Chondrocyte (in vitro differentiated cells): Measurements from ENCODE around the gene HPF1. TPM values are rescaled to one million over a fixed set of nuclear protein-coding genes. Genes with fewer than 3 reads are reported as not detected.
A peak's percentile ranks its signal among the peaks of the same experiment; 100 is the strongest.
"Not testable (repeated sequence)": the region's sequence is repeated elsewhere in the genome, so short reads cannot be mapped to it uniquely, and the experiment has no call there.

Experiments used
- DNase-seq: peaks from one replicate; pipeline ENCODE4 v3.0.0; 2021; ENCODE audit warnings: mixed read lengths, low spot score
- H3K27ac Mint-ChIP-seq: one replicate; pipeline ENCODE4 v1.8.0; 2021; ENCODE audit warnings: mild to moderate bottlenecking, moderate library complexity, mixed read lengths; ENCODE audit not compliant: unreplicated experiment
- H3K27me3 Mint-ChIP-seq: 2 replicates; pipeline ENCODE4 v1.8.0; 2021; ENCODE audit warnings: low read depth, mixed read lengths
- H3K36me3 Mint-ChIP-seq: 2 replicates; pipeline ENCODE4 v1.8.0; 2021; ENCODE audit warnings: low read depth, mixed read lengths
- H3K4me1 Mint-ChIP-seq: 2 replicates; pipeline ENCODE4 v1.8.0; 2021; ENCODE audit warnings: low read depth, mild to moderate bottlenecking, mixed read lengths
- H3K4me3 Mint-ChIP-seq: one replicate; pipeline ENCODE4 v1.8.0; 2021; ENCODE audit warnings: mild to moderate bottlenecking, moderate library complexity, mixed read lengths; ENCODE audit not compliant: unreplicated experiment
- H3K9me3 Mint-ChIP-seq: 2 replicates; pipeline ENCODE4 v1.8.0; 2021; ENCODE audit warnings: low read depth, mixed read lengths
- total RNA-seq: library from RNA; stranded (reverse); gene quantifications from 3 replicates; pipeline ENCODE4 v1.2.1, GENCODE V29; 2021
- TF ChIP-seq, protein P1 (sequence below): fragments of 200-600 bp; sonication (generic); IDR thresholded peaks from 2 replicates; pipeline ENCODE4 v1.5.0; 2021; ENCODE audit warnings: antibody characterized with exemption, mild to moderate bottlenecking, moderate library complexity

Gene HPF1
- total RNA-seq, 1 donor from 2014 or later = 20.2 TPM

- DNase-seq = no peak
- no peaks in the 10 kb centered on the region for H3K9me3 Mint-ChIP-seq
- no peak overlapping the region for H3K27ac Mint-ChIP-seq
- TF ChIP-seq, protein P1, sequence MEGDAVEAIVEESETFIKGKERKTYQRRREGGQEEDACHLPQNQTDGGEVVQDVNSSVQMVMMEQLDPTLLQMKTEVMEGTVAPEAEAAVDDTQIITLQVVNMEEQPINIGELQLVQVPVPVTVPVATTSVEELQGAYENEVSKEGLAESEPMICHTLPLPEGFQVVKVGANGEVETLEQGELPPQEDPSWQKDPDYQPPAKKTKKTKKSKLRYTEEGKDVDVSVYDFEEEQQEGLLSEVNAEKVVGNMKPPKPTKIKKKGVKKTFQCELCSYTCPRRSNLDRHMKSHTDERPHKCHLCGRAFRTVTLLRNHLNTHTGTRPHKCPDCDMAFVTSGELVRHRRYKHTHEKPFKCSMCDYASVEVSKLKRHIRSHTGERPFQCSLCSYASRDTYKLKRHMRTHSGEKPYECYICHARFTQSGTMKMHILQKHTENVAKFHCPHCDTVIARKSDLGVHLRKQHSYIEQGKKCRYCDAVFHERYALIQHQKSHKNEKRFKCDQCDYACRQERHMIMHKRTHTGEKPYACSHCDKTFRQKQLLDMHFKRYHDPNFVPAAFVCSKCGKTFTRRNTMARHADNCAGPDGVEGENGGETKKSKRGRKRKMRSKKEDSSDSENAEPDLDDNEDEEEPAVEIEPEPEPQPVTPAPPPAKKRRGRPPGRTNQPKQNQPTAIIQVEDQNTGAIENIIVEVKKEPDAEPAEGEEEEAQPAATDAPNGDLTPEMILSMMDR = no peak
- peak overlapping the region; percentile 81 for H3K4me3 Mint-ChIP-seq
- H3K4me1 Mint-ChIP-seq = peaks cover 21% of the 10 kb centered on the region
- H3K27me3 Mint-ChIP-seq = peaks cover 2% of the 10 kb centered on the region
- no peaks in the 10 kb centered on the region for H3K36me3 Mint-ChIP-seq
These were observed 738 bp upstream of the HPF1 start for GRCh38 chr4:169758401-169758962.

DNA sequence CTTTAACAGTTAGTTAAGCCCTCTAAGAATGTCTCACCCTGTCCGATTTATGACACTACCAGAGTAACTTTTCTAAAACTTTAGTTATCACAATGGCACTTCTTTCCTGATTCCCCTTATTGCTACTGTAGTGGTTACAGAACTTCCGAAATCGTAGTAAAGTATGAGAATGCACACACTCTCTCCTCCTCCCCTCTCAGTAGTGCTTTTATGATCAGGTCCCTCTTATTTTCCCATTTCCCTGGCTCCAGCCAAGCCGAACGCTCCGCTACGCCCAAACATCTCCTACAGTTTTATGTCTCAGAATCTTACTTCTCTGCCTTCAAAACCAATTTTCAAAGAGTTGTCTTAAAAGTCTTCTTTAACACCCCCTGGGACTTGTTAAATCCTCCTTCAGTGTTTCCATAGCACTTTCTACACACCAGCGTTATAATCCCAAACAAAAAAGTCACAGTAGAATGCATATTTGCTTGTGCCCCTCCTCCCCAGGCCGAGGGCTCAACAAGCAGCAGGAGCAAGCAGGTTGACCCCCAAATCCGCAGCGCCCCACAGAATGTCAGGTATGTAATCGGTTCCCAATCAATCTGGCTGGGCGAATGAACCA, 671 bp downstream of the HPF1 start:
- H3K36me3 Mint-ChIP-seq = no peaks in the 10 kb centered on the region
- H3K27ac Mint-ChIP-seq = peak overlapping the region; percentile 3
- H3K9me3 Mint-ChIP-seq = no peaks in the 10 kb centered on the region
- DNase-seq = no peak
- peak overlapping the region; percentile 81 for H3K4me3 Mint-ChIP-seq
- TF ChIP-seq, protein P1 = no peak
- no peaks in the 10 kb centered on the region for H3K27me3 Mint-ChIP-seq
- peaks cover 21% of the 10 kb centered on the region for H3K4me1 Mint-ChIP-seq

- TF ChIP-seq, protein P1 = no peak
- Mint-ChIP-seq H3K27me3 (no peaks in the 10 kb centered on the region), H3K27ac (no peak overlapping the region), H3K9me3 (no peaks in the 10 kb centered on the region), H3K4me3 (no peak overlapping the region), H3K4me1 (peaks cover 10% of the 10 kb centered on the region), H3K36me3 (peaks cover 1% of the 10 kb centered on the region)
- DNase-seq = no peak
These were observed 12.5 kb downstream of the HPF1 start for GRCh38 chr4:169745291-169745690.

DNA sequence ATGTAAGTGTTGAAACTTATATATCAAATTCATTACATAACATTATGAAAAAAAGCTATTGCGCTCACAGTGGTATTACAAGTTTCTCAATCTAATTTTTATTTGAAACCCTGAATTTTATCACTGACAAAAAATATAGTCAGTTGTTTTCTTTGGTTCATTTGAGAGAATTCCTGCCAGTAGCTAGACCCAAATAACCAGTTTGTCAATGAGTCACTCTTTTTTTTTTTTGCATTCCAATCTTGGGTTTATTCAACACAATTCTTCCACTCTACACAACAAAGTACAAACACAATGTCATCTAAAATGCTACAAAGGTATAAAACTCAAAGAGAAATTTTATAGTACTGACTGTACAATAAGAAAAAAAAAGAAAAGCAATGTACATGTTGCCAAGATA, 13.1 kb downstream of the HPF1 start:
- Mint-ChIP-seq H3K4me1 (peaks cover 10% of the 10 kb centered on the region), H3K36me3 (peaks cover 1% of the 10 kb centered on the region), H3K27me3 (no peaks in the 10 kb centered on the region), H3K4me3 (no peak overlapping the region), H3K27ac (no peak overlapping the region), H3K9me3 (no peaks in the 10 kb centered on the region)
- DNase-seq = no peak
- TF ChIP-seq, protein P1 = no peak

- H3K27ac Mint-ChIP-seq = no peak overlapping the region
- no peak for DNase-seq
- no peaks in the 10 kb centered on the region for H3K9me3 Mint-ChIP-seq
- H3K4me3 Mint-ChIP-seq = no peak overlapping the region
- no peaks in the 10 kb centered on the region for H3K27me3 Mint-ChIP-seq
- H3K4me1 Mint-ChIP-seq = peaks cover 10% of the 10 kb centered on the region
- peaks cover 10% of the 10 kb centered on the region for H3K36me3 Mint-ChIP-seq
- TF ChIP-seq, protein P1 = no peak
These were observed 16.2 kb downstream of the HPF1 start for GRCh38 chr4:169741569-169741968.

DNA sequence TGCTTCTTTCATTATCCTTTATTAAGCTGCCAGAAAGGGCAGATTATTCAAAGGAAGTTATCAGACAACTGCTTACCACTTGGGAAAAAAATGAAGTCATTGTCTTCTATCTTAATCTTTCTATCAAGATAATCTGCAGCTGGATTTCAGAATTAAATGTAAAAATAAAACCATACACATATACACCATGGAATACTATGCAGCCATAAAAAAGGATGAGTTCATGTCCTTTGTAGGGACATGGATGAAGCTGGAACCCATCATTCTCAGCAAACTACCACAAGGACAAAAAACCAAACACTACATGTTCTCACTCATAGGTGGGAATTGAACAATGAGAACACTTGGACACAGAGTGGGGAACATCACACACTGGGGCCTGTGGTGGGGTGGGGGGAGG, 19.1 kb downstream of the HPF1 start:
- H3K36me3 Mint-ChIP-seq = peaks cover 12% of the 10 kb centered on the region
- not testable (repeated sequence) for H3K4me1 Mint-ChIP-seq, H3K27ac Mint-ChIP-seq, H3K9me3 Mint-ChIP-seq, H3K27me3 Mint-ChIP-seq, DNase-seq, H3K4me3 Mint-ChIP-seq
